Uterus (tissue), 4 donors: Measurements from ENCODE around the gene MAGI2. TPM values are rescaled to one million over a fixed set of nuclear protein-coding genes. Genes with fewer than 3 reads are reported as not detected.

ENCODE experiments used
- DNase-seq, 2 donors: peaks; one replicate each; pipeline ENCODE4 v3.0.0-alpha.2; 2019 to 2020
- H3K27ac ChIP-seq, 2 donors: fragments of 200-600 bp; sonication (generic); 1 replicate in 1 of 2; 2 replicates in 1 of 2; pipeline ENCODE4 v1.5.1; 2016 to 2018
- H3K27me3 ChIP-seq, 2 donors: fragments of 200-600 bp; sonication (generic); one replicate each; pipeline ENCODE4 v1.5.1; 2018 to 2019; ENCODE audit warnings: control low read depth in 1 of 2
- H3K36me3 ChIP-seq, 2 donors: fragments of 200-600 bp; sonication (generic); one replicate each; pipeline ENCODE4 v1.5.1; 2019; ENCODE audit warnings: control low read depth in 1 of 2
- H3K4me1 ChIP-seq, 2 donors: fragments of 200-600 bp; sonication (generic); one replicate each; pipeline ENCODE4 v1.5.1; 2018 to 2019; ENCODE audit warnings: control low read depth in 1 of 2
- H3K4me3 ChIP-seq, 2 donors: fragments of 200-600 bp; sonication (generic); 1 replicate in 1 of 2; 2 replicates in 1 of 2; pipeline ENCODE4 v1.5.1; 2018 to 2019; ENCODE audit warnings: mild to moderate bottlenecking in 1 of 2
- H3K9me3 ChIP-seq, 2 donors: fragments of 200-600 bp; sonication (generic); one replicate each; pipeline ENCODE4 v1.5.1; 2019; ENCODE audit warnings: control low read depth in 1 of 2
- POLR2A ChIP-seq, 2 donors: fragments of 450-650 bp; IDR thresholded peaks; one replicate each; pipeline ENCODE4 v1.6.1; 2016; ENCODE audit warnings: antibody characterized with exemption in 2 of 2, mild to moderate bottlenecking in 1 of 2, moderate library complexity in 1 of 2
- intact Hi-C: fragments of 100-400 bp; cut with DNase I; formaldehyde crosslinking; loops from one replicate; pipeline ENCODE4 v1.15.1; 2023; ENCODE audit warnings: low total_unique reads
- total RNA-seq, 4 donors: library from RNA; depleted of rRNA in 3 of 4; stranded (reverse); fragments of >200 nt in 3 of 4; gene quantifications; one replicate each; pipeline versions ENCODE4 v1.1.0 to v1.2.4, GENCODE V29; 2014 to 2023
- TF ChIP-seq, protein P1 (sequence below), 4 experiments: fragments of 200-600 bp in 2 of 4; fragments of 450-650 bp in 2 of 4; sonication (generic) in 2 of 4; IDR thresholded peaks; one replicate each; pipeline ENCODE4 v1.5.1; 2016 to 2019; ENCODE audit warnings: antibody characterized with exemption in 4 of 4, mild to moderate bottlenecking in 2 of 4, moderate library complexity in 1 of 4
- donor health status: DM: yes; HTN: yes; CAD: no.

Gene MAGI2
- total RNA-seq, 4 donors from 2014 or later: 5.3 to 23.2 (median 13.8) TPM

DNA sequence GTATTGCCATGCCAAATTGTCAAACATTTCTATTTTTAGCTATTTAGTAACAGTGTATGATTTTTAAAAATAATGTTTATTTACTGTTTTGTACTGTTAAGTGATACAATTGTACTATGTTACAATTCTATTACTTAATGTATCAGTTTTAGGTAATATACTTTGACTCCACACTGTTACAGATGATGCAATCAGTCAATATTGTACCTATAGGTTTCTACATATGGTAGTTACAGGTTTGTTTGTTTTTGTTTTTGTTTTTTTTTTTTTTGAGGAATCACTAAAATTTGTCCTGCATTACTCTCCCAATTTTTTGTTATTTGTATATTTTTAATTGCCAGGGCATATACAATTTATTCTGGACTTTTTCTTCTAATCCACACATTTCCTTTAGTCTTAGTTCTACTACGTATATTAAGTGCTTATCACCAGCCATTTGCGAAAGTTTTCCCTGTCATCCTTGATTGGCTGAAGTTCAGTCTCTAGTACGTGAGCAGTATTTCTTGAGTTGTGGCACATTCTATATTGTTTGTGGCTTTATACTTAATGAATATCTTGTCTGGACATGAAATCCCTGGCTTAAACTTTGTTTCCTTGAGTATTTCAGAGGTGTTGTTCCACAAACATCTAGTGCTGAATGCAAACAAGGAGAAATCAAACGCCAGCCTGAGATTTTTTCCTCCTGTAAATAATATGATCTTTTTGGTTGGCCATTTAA is 114.1 kb downstream of the MAGI2 start:
- Histone ChIP-seq H3K27ac (no peak overlapping the region), H3K27me3 (no peaks in the 10 kb centered on the region), H3K4me1 (no peaks in the 10 kb centered on the region), H3K4me3 (no peak overlapping the region), H3K36me3 (no peaks in the 10 kb centered on the region), H3K9me3 (no peaks in the 10 kb centered on the region)
- intact Hi-C loops: no loop called here
- TF ChIP-seq, protein P1, sequence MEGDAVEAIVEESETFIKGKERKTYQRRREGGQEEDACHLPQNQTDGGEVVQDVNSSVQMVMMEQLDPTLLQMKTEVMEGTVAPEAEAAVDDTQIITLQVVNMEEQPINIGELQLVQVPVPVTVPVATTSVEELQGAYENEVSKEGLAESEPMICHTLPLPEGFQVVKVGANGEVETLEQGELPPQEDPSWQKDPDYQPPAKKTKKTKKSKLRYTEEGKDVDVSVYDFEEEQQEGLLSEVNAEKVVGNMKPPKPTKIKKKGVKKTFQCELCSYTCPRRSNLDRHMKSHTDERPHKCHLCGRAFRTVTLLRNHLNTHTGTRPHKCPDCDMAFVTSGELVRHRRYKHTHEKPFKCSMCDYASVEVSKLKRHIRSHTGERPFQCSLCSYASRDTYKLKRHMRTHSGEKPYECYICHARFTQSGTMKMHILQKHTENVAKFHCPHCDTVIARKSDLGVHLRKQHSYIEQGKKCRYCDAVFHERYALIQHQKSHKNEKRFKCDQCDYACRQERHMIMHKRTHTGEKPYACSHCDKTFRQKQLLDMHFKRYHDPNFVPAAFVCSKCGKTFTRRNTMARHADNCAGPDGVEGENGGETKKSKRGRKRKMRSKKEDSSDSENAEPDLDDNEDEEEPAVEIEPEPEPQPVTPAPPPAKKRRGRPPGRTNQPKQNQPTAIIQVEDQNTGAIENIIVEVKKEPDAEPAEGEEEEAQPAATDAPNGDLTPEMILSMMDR (IDR thresholded peaks at IDR 0.05): no peak
- TF ChIP-seq POLR2A (IDR thresholded peaks at IDR 0.05): no peak
- DNase-seq: no peak

- H3K4me1 ChIP-seq: no peaks in the 10 kb centered on the region
- no peak for DNase-seq
- no peaks in the 10 kb centered on the region for H3K36me3 ChIP-seq
- H3K9me3 ChIP-seq: no peaks in the 10 kb centered on the region
- TF ChIP-seq, protein P1 (IDR thresholded peaks at IDR 0.05): no peak
- no peak for TF ChIP-seq POLR2A (IDR thresholded peaks at IDR 0.05)
- H3K4me3 ChIP-seq: no peak overlapping the region
- intact Hi-C loops: no loop called here
- no peaks in the 10 kb centered on the region for H3K27me3 ChIP-seq
- H3K27ac ChIP-seq: no peak overlapping the region
These were observed 115.8 kb downstream of the MAGI2 start for GRCh38 chr7:79337717-79338116.

DNA sequence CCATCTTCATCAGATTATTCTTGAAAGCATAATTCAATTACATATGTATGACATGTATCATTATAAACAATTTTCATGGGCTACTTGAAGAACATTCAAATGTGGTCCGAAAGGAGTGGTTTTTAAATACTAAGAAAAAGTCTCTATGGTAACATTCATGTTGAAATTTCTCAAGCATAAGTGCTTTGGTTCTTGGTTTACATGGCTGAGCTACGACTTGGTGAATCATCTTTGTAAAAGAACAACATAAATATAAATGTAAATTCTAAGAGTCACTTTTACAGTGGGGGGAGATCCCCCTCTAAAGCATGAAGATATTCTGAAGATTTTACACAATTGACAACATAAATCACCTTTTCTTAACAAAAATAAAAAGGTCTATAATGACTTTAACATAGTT is 118.6 kb downstream of the MAGI2 start:
- no peaks in the 10 kb centered on the region for H3K27me3 ChIP-seq
- H3K9me3 ChIP-seq: no peaks in the 10 kb centered on the region
- no peaks in the 10 kb centered on the region for H3K36me3 ChIP-seq
- no peak for DNase-seq
- no peaks in the 10 kb centered on the region for H3K4me1 ChIP-seq
- no peak overlapping the region for H3K4me3 ChIP-seq
- no peak for TF ChIP-seq POLR2A (IDR thresholded peaks at IDR 0.05)
- TF ChIP-seq, protein P1 (IDR thresholded peaks at IDR 0.05): no peak
- no peak overlapping the region for H3K27ac ChIP-seq
- intact Hi-C loops: no loop called here

DNA sequence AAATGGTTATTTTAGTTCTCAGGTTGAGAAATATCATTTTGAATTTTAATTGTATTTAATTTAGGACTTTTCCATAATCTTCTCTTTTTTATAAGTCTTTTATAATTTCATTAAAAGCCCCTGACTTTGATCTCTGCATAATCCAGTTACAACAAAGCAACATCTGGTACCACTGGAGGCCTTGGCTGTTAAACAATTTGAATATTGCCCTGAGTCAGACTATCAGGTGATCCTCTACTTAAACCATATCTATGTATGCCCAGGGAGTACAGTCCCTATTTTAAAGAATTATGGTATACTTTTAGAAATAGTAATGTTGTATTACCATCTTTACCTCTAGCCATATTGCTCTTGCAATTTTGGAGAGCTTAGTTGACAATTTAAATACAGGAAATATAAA is 119.1 kb downstream of the MAGI2 start:
- no peak overlapping the region for H3K4me3 ChIP-seq
- intact Hi-C loops: no loop called here
- no peaks in the 10 kb centered on the region for H3K4me1 ChIP-seq
- no peak for DNase-seq
- H3K27me3 ChIP-seq: no peaks in the 10 kb centered on the region
- no peaks in the 10 kb centered on the region for H3K36me3 ChIP-seq
- no peak overlapping the region for H3K27ac ChIP-seq
- no peaks in the 10 kb centered on the region for H3K9me3 ChIP-seq
- TF ChIP-seq POLR2A (IDR thresholded peaks at IDR 0.05): no peak
- TF ChIP-seq, protein P1 (IDR thresholded peaks at IDR 0.05): no peak

GRCh38 chr7:79332091-79332490 is 121.4 kb downstream of the MAGI2 start:
- intact Hi-C loops: no loop called here

More at GRCh38 chr7:79332091-79332490, 121.4 kb downstream of the MAGI2 start:
- DNase-seq: no peak
- H3K27ac ChIP-seq: no peak overlapping the region
- H3K27me3 ChIP-seq: no peaks in the 10 kb centered on the region
- no peaks in the 10 kb centered on the region for H3K9me3 ChIP-seq
- no peaks in the 10 kb centered on the region for H3K4me1 ChIP-seq
- no peaks in the 10 kb centered on the region for H3K36me3 ChIP-seq
- H3K4me3 ChIP-seq: no peak overlapping the region
- TF ChIP-seq, protein P1 (IDR thresholded peaks at IDR 0.05): no peak
- no peak for TF ChIP-seq POLR2A (IDR thresholded peaks at IDR 0.05)
